ENCODE data around the gene SNCA.

SNCA gene

DNA sequence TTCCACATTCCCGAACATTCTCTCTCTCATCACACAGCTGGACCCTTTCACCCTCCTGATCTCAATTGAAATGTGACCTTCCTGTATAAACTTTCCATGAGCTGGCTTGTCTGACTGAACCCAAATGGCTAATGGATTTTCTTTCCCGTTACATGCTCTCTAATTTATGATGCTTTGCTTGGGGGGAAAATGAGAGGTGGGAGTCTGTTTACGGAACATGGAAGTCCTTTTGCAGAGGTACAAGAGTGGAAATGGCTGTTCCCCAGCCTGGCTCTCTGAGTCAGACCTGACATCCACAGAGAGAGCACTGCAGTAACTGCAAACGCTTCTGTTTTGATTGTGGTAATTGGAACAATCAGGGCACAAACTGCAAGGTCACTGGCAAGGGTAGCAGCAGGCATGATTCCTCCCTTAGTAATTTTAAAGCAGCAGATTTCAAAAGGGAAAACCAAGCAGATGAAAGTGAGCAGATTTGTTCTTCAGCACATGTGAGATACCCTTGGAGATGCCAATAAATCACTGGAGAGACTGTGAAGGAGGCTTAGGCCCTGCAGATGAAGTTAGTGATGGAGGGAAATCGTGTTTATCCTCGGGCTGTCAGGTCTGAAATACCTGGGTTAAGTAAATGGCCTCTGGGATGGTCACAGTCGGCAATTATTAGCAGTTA lies 83.9 kb downstream of the SNCA start:
- DNase-seq, result no peak

DNA sequence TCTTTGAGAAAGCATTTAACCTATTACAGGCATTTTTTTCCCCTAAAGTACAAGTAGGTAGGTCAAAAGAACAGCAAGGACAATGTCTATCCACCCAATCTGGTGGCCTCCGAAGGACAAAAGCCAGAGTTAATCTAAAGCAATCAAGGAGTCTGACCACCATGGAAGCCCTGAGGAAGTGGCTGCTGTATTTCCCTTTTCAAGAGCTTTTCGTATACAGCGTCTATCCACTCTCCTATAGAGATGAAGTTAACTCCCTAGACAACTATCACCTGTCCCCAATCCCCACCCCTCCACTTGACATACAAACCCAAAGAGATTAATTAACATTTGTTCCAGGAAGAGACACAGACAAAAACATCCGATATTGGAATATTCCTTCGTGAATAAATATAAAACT lies 85.5 kb downstream of the SNCA start:
- no peak for DNase-seq

DNA sequence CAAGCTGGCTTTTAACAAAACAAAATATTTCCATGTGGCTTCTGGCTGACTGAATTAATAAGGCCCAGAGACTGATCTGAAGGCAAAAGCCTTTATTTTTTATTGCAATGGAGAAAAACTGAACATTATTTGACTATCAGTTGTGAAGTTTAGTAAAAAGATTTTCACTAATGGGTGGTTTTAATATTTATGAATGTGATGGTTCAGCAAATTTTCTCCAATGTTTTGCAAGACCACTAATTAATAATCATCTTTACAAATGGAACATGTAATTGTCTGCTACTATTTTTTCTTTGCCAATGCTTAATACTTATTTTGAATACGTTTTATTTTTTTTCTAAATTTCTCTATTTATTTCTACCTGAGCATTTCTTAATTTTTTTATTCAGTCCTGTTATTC lies 90.6 kb downstream of the SNCA start:
- no peak for DNase-seq

DNA sequence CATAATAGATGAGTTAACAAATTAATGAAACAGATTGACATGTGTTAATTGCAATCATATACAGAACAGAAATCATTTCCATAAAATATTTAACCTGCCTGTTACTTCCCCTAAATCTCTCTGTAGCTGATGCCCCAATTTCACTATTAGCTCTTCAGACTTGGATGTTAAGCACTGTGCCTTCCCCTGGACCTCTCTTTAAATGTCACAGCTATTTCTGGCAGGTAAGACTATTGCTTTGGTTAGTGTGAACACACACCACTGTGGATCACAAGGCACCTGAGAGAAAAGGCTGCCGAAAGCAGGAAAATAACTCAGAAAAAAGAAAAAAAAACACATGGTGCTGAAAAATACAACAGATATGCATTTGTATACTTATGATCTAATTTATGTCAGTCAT lies 91.3 kb downstream of the SNCA start:
- no peak for DNase-seq

DNA sequence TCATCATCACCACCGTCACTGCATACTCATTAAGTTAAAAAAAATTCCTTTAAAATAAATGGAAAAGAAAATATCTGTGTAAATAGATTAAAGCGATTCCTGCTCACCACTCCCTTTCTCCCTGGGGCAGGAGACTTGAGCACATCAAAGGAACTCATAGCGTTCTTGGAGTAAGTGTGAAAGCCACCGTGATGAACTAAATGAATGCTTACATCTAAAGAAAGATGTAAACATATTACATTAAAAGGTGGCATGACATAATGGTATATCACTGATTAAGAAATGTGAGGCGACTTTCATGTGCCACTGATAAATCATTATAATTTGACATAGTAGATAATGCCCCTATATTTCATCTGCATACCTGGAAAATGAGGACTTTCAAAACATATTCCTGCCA lies 92.0 kb downstream of the SNCA start:
- no peak for DNase-seq

DNA sequence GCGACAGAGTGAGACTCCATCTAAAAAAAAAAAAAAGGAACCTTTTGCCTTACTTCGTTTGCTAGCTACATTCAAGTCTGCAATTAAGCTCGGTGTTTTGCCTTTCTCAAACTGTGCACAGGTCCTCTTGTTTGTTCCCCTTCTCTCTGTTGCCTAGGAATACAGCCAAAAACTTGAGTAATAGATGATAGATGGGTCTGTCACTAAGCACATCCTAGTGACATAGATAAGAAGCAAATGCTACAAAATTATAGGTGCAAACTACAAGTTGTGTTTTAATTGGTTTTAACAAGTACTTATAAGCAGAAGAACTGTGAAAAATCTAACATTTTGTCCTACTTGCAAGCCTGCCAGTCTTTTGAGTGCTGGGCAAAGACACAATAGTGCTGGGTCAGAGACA lies 95.2 kb downstream of the SNCA start:
- no peak for DNase-seq

DNA sequence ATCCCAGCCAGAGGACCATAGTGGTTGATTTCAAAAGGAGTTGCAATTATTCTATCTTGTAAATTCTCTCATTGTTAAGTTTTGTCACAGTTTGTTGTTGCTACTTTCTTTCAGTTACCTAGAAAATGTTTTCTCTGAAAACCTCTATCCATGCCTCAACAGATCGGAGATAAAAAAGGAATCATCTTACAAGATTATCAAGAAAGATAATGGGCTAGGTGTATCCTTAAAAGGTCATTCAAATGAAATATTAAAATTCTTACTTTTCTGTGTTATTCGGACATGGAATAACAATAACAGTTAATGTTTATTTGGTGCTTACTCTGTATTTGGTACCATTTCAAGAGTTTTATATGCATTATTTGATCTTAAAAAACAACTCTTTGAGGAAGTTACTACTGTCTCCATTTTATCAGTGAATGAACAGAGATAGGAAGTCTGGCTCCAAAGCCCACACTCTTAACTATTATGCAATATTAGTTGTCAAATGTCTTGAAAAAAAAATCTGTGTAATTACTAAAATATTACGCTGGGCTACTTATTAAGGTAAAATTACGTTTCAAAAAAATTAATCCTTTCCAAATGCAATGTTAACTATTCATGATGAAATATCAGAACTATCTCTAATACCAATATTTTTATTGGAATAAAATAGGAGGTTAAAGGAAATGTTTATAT lies 97.5 kb downstream of the SNCA start:
- no peak for DNase-seq

DNA sequence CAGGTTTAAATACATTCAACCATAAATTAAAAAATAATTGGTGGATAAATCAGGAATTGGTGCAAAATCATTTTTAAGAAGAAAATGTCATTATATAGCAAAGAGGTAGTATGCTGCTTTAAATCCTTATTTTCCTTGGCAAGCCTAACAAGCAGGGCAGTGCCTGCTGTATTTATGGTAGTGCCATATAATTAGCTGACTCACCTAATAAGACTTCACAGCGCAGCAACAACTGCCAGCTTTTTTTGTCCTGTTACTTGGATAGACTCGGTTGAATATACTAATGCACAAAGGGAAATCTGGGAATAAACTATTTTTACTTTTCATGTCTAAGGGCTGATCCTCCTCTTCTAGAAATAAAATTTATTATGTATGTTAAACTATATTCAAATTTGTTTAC lies 99.1 kb downstream of the SNCA start:
- no peak for DNase-seq

DNA sequence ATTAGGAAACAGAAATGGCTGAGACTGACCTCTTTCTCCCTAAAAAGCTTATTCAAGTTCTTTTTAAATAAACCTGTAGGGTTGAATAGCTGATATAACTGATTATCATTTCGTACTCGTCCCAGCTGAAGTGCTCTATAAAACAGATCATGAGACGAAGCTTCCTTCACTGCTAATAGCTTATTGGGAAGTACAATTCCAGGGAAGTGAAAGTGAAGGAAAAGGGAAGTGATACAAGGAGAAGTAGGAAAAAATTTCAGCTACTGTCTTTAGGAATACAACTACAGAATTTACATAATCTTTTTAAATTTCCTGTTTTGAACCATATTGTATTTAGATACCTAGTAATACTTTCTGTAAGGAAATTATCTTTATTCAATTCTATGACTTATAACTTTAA lies 103.0 kb downstream of the SNCA start:
- DNase-seq, result no peak

DNA sequence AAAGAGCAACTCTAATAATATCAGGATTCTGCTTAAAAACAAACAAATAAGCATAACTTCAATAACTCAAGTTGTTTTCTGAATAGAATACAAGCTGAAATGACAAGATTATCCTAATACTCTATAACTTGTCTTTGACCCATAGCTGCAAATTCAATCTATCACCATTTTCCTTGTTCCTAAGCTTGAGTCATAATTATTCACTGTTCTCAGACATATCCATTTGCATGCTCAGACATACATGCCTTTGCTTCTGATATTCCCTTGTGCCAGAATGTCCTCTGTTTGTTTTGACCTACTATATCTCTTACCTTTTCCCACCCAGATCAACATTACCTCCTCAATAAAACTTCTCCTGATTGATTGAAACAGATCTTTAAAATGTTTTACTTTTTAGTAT lies 109.7 kb downstream of the SNCA start:
- DNase-seq, result no peak

DNA sequence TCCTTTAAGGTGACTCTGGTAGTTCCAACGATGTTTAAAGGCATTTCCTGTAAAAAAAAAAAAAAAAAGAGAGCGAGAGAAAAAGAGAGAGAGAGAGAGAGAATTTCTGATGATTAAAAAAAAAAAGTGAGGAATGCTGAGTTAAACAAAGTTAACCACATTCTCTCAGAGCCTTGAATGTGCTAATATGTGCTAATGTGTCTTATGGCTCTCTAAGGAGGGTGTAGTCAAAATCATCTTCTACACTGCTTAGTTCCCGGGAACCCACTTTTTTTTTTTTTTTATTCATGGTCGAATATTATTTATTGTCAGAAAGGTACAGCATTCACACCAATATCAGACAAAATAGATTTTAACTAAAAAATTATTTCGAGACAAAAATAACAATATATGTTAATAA lies 111.7 kb downstream of the SNCA start:
- DNase-seq, result no peak

DNA sequence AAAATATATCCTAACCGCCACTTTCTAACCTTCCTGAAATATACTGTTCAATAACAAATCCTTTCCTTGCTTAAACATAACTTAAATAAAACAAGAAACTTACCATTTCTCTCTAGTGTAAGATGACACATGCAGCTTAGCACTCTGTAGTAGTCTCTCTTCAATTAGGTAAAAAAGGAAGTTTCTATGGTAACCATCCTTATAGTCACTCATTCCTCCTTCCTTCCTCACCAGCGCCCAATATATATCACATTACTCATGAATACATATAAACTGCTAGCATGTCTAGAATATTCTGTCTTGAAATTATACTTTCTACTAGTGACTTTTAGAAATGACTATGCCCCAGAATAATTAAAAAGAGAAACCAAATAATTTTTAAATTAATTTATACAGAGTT lies 112.2 kb downstream of the SNCA start:
- DNase-seq, result no peak

DNA sequence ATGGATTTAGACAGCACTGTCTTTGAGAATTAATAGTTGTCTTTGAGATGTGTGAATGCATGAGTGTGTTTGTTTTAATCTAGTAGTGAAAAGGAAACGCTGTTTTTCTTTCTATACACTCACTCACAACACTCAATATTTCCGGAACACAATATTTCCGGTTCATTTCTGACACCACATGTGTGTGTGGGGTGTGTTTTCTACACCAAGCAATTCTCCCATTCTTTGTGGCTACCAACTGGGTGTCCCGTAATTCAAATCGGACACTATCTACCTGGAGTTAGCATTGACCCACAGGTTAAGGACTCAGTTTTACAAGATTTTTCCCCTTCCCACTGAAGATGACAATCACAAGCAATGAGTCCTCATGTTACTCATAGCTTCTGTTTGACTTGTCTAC lies 113.9 kb downstream of the SNCA start:
- no peak for DNase-seq

DNA sequence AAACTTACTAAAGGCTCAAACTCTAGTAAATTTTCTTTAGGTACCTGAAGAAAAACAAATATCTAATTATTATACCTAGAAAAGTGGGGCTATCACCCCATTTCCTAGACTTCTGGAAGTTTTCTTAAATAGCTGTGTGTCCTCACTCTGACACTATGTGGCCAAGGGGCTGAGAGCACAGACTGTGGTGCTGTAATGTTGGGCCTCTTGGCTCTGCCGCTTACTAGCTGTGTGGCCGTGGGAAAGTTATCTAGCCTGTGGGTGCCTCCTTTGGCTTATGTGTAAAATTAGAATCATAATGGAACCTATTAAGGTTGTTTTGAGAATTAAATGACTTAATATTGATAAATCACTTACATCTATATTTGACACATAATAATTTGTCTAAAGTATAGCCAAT lies 114.4 kb downstream of the SNCA start:
- no peak for DNase-seq

DNA sequence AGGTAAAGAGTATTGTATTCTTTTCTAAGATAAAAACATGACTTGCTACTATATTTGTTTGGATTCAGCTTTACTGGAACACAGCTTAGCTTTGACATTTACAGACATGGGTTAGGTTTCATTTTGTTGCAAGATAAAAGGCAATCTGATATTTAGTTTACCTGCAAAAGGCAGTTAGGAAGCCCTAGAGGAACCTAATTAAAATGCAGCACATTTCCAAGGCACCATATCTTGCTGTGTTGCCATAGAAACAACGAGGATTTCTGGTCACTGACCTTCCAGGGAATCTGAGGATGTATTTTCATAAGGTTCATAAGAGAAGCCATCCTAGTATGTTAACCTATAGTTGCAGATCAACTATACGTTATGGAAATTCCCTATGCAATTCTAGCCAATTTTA lies 116.0 kb downstream of the SNCA start:
- DNase-seq, result no peak

DNA sequence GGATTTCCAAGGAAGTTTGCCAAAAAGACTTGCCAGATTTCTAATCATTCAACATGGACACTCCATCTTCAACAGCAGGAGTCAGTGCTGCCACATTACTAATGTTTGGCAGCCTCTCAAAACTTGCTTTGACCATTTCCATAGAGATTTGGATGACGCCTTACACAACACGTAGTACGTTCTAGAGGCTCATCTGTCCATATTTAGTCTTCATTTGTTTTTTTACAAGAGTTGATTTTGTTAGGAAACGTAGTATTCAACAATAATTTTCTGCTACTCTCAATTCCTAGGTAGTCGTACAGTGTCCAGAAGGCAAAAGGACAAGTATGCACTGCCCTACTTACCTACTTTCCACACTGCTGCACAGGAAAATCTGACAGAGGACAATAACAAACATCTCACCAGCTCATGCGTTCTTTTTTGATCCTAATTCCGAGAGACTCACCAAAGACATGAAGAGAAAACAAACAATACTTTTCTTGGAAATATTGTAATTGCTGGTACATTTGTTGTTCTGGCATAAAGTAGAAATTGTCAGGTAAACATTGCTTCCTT lies 117.3 kb downstream of the SNCA start:
- DNase-seq, result no peak

DNA sequence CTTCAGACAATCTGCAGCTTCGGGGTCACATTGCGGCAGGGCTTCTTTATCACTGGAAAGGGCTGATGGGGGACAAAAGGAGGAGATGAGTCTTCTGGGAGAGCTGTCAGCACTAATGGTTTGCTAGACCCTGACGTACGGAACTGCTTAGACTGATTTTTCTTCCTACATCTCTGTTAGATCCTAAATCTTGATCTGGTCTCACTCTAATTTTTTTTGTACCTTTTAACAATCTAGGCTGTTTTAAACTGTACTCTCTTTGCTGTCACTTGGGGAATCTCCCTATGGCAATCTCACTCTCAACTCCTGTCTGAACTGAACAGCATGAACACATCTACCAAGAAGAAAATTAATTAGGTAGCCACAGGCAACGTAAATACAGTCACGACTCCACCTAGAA lies 120.1 kb downstream of the SNCA start:
- DNase-seq, result no peak

DNA sequence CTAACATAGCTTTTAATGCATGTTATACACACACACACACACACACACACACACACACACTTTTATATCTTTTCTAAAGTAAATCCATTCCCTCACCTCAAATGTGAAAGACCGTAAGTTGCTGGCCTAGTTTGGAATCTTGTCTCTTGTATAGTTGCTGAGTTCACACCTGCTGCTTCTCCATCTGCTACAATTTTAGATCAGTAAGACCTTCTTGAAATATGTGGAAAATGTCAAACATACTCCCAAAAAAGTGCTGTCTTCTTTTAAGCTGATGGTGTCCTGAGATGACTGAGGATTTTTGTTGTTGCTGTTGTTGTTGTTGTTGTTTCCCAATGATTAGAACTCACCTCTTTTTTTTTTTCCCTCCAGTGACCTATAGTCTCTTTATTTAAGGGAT lies 121.3 kb downstream of the SNCA start:
- no peak for DNase-seq

DNA sequence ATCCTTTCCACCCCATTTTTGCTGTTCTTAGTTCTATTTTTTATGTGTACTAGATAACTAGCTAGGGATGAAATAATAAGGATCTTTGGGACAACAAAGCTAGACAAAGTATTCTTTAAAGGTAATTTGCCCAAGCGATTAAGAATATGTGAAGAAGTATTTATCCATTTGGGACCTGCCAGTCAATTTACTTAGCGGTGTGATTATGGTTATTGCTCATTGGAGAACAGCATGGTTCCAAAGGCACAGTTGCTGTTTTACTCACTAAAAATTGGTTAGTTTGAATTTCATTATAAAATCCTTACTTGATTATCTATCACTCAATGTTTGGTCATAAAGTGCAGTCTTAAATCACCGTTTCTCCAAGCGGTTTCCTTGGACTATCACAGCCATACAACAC lies 124.1 kb downstream of the SNCA start:
- no peak for DNase-seq

DNA sequence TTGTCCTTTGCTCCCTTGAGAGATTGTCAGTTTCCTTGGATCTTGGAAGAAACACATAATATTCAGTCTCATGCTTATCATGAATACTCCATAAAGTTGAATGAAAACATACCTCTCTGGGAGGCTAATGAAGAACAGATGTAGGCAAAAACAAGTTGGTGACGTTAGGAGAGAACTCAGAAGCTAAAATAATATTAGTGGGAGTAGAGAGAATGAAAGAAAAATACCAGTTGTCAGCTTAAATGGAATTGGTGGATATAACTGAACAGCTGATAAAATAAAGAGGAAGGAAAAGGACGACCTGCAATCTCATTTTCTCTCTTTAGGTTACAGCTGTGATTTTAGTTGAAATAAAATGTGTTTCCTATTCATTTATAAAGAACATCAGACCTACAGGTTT lies 124.8 kb downstream of the SNCA start:
- no peak for DNase-seq

DNA sequence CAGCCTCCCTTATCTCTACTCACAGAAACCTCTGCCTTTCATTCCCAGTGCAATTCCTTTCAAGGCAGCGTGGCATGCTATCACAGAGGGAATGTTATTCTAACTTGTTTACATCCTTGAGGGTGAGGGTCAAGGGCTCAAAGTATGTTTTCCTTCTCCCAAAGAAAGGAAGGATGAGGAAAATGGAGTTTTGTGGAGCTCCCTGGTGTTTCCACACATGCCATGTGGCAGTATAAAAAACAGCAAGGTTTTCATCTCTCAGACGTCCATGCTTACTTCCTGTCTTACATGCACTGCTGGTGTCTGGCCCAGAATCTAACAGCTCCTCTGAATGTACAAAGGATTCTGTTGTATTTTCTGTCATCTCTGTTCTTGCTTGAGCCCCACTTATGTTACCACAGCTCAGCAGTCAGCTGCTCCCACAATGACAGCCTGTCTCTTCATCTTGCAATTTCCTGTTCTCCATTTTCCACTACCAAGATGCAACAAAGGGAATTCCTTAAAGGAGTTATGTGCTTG lies 128.0 kb downstream of the SNCA start:
- DNase-seq, result no peak

DNA sequence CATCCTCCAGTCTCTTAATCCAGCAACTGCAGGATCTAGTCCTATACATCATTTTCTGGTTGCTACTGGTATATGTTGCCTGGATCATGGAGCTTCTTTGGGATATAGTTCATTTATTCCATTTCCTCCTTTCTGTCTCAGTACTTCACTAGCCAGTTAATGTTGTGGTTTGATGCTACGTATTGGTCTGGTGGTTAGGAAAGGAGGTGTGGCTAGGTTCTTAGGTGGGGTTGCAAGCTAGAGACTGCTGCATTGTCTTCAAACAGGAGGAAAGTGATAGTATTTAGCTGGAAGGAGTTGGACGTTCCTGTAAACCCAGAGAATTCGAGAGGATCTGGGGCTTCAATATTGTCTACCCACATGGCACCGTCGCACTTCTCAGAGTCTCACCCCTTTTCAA lies 129.5 kb downstream of the SNCA start:
- no peak for DNase-seq

DNA sequence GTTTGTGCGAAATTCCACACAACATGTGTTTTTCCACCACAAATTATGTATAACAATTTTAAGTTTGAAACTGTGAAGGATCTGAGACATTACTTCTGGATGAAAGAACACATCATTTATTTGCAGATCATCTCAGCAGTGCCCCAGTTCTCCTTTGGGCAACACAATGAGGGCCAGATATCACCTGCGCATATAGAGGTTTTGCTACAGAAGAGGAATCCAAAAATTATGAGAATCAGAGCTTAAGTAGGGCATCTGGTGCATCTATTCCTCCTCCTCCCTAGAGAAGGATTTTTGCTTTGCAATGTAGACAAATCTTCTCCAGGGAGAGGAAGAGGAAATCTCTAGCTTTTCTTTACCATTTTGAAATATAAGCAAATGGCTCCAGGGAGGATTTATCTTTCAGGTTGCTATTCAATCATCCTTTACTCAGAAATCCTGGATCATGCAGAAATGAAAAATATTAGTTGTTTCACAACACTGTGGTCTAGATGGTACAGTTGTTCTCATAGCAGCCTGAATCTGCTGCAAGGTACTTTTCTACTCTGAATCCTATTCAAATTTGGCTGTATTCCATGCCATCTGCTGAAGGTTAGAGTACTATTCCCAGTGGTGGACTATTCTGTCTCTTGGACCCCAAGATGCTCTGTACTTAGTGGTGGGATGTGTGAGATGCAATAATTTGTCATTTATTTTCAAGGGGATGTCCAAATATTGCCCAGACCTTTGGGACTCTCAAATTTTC lies 132.1 kb downstream of the SNCA start:
- DNase-seq, result no peak

Data from SIG-M5 (cell line).